Thoracic aorta (tissue), 2 donors: ENCODE measurements around the gene SRL. TPM values are rescaled to one million over a fixed set of nuclear protein-coding genes. Genes with fewer than 3 reads are reported as not detected.

Source experiments
- ATAC-seq: fragments of 150-250 bp; one replicate; pipeline ENCODE4 v1.8.0; 2017; ENCODE audit warnings: low read depth; ENCODE audit not compliant: insufficient number of reproducible peaks, low FRiP score
- DNase-seq: peaks from one replicate; pipeline ENCODE4 v3.0.0-alpha.2; 2020; ENCODE audit warnings: low spot score
- H3K27ac ChIP-seq, 2 donors: fragments of 200-600 bp; sonication (generic); 1 replicate in 1 of 2; 2 replicates in 1 of 2; pipeline ENCODE4 v1.5.1; 2016; ENCODE audit warnings: mild to moderate bottlenecking in 2 of 2, moderate library complexity in 2 of 2
- H3K27me3 ChIP-seq: fragments of 200-600 bp; sonication (generic); replicated peaks from 2 replicates; pipeline ENCODE4 v1.6.0; 2016; ENCODE audit warnings: mild to moderate bottlenecking; ENCODE audit not compliant: insufficient read depth
- H3K36me3 ChIP-seq: fragments of 200-600 bp; sonication (generic); one replicate; pipeline ENCODE4 v1.5.1; 2016
- H3K4me1 ChIP-seq, 2 donors: fragments of 200-600 bp; sonication (generic); 1 replicate in 1 of 2; 2 replicates in 1 of 2; pipeline versions ENCODE4 v1.5.1 to v1.6.0; 2016; ENCODE audit warnings: low read depth in 2 of 2, mild to moderate bottlenecking in 1 of 2; ENCODE audit not compliant: control insufficient read depth in 1 of 2
- H3K4me3 ChIP-seq: fragments of 200-600 bp; sonication (generic); 2 replicates; pipeline ENCODE4 v1.5.1; 2016; ENCODE audit warnings: mild to moderate bottlenecking
- H3K9me3 ChIP-seq: fragments of 200-600 bp; sonication (generic); 2 replicates; pipeline ENCODE4 v1.5.1; 2016
- total RNA-seq, 2 donors: library from RNA; depleted of rRNA; stranded (reverse); fragments of >200 nt; gene quantifications; one replicate each; pipeline versions ENCODE4 v1.1.0 to v1.2.3, GENCODE V29; 2016
- TF ChIP-seq, protein P1 (sequence below): fragments of 200-600 bp; sonication (generic); IDR thresholded peaks from one replicate; pipeline ENCODE4 v1.5.1; 2019; ENCODE audit warnings: antibody characterized with exemption

SRL gene
- total RNA-seq, 2 donors from 2014 or later = 0.68 to 1.1 TPM

DNA sequence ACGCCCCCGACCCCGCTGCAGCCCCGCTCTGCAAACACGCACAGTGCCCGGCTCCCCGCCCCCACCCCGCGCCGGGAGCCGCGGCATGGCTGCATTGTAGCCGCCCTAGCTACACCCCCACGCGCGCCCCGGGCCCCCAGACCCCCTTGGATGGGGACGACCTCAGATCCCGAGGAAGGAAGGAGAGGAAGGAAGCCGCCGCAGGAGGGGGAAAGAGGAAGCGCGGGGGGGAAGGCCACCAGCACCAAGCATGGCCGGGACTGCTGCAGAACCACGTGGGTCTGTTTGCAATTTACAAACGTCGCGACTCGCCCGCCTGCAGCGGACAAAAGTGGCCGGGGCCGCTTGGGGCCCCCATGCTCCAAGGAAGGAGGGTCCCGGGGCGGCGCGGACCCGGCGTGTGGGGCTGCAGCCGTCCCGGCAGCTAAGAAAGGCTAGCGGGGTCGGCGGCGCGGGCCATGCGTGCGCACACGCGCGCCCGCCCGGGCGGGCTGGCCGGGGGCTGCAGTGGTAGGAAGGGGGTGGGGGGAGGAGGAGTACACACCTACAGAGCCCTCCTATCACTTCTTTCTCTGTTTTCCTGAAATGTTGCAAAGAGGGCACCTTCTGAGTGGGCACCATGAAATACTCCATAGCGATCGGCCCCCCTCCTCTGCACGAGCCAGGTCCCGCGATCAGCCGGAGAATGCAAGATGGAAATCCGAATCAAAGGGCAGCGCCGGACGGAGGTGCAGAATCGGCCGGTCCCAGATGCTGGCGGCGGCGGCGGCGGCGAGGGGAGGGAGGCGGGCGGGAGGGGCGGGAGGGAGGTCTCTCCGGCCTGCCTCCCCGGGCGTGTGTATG, 30.5 kb upstream of the SRL start:
- no peak for DNase-seq
- peak overlapping the region; percentile 44 to 73 for H3K27ac ChIP-seq
- no peak for ATAC-seq
- no peaks in the 10 kb centered on the region for H3K27me3 ChIP-seq
- H3K4me1 ChIP-seq = peaks cover 5 to 13% of the 10 kb centered on the region in 2 donors
- H3K9me3 ChIP-seq = no peaks in the 10 kb centered on the region
- H3K4me3 ChIP-seq = peak overlapping the region; percentile 90
- no peaks in the 10 kb centered on the region for H3K36me3 ChIP-seq
- TF ChIP-seq, protein P1, sequence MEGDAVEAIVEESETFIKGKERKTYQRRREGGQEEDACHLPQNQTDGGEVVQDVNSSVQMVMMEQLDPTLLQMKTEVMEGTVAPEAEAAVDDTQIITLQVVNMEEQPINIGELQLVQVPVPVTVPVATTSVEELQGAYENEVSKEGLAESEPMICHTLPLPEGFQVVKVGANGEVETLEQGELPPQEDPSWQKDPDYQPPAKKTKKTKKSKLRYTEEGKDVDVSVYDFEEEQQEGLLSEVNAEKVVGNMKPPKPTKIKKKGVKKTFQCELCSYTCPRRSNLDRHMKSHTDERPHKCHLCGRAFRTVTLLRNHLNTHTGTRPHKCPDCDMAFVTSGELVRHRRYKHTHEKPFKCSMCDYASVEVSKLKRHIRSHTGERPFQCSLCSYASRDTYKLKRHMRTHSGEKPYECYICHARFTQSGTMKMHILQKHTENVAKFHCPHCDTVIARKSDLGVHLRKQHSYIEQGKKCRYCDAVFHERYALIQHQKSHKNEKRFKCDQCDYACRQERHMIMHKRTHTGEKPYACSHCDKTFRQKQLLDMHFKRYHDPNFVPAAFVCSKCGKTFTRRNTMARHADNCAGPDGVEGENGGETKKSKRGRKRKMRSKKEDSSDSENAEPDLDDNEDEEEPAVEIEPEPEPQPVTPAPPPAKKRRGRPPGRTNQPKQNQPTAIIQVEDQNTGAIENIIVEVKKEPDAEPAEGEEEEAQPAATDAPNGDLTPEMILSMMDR = no peak

DNA sequence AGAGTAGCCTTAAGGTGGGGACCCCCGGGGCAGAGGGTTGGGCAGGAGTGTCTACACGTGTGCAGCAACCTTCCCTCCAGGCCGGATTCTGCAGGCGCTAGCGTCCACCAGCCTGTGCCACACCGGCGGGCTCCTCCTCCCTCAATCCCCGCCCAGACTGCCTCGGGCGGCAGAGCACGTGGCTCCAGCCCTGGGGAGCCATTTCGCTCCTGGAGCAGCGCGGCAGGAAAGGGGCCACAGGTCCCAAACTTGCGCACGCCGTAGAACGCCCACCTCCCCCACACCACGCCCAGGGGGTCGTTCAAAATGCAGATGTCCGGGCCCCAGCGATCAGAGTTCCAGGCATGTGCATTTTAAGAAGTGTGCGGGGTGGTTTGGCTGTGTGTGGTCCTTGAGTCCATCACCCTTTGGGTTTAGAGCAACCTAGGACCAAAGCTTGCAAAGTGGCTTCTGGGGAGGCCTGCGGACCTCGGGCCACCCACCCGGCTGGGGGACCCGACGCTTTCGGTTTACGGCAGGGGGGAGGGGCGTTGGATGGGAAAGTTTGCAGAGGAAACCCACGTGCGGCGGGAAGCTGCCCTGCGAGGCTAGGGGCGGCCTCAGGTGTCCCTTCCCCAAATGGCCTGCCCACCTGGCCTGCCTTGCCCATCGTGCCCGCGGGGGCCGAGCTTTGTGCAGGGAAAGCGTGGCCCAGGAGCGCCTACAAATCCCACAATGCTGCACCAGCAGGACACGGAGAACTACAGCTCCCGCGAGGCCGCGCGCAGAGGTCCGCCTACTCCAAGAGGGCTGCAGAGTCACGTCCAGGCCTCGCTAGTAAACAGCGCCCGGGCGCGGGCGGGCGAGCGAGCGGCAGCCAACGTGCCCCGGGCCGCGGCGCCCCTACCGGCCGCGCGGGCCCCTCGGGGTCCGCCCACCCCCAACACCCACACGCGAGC, 29.6 kb upstream of the SRL start:
- H3K36me3 ChIP-seq = no peaks in the 10 kb centered on the region
- H3K27me3 ChIP-seq = no peaks in the 10 kb centered on the region
- TF ChIP-seq, protein P1 = no peak
- H3K4me1 ChIP-seq = peaks cover 5 to 13% of the 10 kb centered on the region in 2 donors
- H3K4me3 ChIP-seq = peak overlapping the region; percentile 90
- H3K27ac ChIP-seq = peak overlapping the region; percentile 44 to 73
- no peaks in the 10 kb centered on the region for H3K9me3 ChIP-seq
- ATAC-seq (peak; percentile 71), DNase-seq (peak; percentile 77)

DNA sequence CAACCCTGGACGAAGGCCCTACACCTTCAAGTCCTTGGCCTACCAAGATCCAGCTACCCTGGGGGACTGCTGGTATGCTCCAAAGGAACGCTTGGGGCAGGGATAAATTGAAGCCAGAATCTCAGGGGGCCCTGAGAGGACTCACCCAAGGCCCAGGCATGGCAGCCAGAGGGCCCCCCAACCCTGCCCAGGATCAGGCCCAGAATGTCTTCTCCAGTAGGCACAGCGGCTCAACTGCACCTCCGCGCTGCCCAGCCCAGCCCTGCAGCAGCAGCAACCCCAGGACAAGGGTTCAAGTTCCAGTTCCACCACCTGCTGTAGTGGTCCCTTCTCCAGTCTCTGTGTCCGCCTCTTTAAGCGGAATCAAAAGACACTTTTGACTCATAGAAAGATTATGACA, 28.7 kb upstream of the SRL start:
- H3K27me3 ChIP-seq = no peaks in the 10 kb centered on the region
- DNase-seq (no peak), ATAC-seq (no peak)
- peak overlapping the region; percentile 90 for H3K4me3 ChIP-seq
- no peaks in the 10 kb centered on the region for H3K36me3 ChIP-seq
- H3K9me3 ChIP-seq = no peaks in the 10 kb centered on the region
- TF ChIP-seq, protein P1 = no peak
- H3K27ac ChIP-seq = no peak overlapping the region
- peaks cover 5 to 13% of the 10 kb centered on the region in 2 donors for H3K4me1 ChIP-seq

DNA sequence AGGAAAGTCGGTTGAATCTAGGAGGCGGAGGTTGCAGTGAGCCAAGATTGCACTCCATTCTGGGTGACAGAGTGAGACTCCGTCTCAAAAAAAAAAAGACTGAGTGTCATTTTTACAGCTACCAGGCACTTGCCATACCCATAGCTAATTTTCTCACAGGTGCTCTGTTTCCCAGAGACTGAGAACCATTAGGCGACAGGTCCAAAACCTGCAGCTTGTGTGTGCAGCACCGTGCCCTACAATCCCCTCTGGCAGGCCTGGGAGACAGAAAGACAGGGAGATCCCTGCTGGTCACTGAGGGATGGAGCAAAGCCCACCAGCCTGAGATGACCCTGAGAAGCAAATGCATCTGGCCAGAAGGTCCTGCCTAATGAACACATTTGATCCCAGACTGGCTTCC, 28.2 kb upstream of the SRL start:
- TF ChIP-seq, protein P1 = no peak
- DNase-seq (no peak), ATAC-seq (no peak)

DNA sequence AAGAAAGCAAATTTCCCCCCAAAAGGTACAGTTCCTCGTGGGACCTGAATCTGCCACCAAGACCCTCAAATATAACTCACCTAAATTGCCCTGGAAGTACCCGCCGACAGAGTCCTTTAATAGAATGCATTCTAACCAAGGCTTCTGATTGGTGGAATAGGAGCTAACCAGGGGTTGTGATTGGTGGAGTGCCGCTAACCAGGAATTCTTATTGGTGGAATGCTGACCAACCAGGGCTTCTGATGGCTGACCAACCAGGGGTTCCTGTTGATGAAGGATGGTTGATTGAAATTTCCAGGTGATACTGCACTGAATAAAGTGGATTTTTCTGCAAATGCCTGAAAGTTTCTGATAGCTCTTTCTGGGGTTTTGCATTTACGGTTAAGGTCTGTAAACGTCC, 24.5 kb upstream of the SRL start:
- Histone ChIP-seq H3K9me3 (no peaks in the 10 kb centered on the region), H3K27me3 (no peaks in the 10 kb centered on the region), H3K27ac (no peak overlapping the region), H3K4me3 (no peak overlapping the region), H3K36me3 (peaks cover 5% of the 10 kb centered on the region), H3K4me1 (peaks cover 5 to 9% of the 10 kb centered on the region in 2 donors)
- DNase-seq (no peak), ATAC-seq (no peak)
- TF ChIP-seq, protein P1 = no peak

More for the DNA sequence above, 28.2 kb upstream of the SRL start:
- no peaks in the 10 kb centered on the region for H3K27me3 ChIP-seq
- H3K27ac ChIP-seq = no peak overlapping the region
- H3K36me3 ChIP-seq = no peaks in the 10 kb centered on the region
- no peak overlapping the region for H3K4me3 ChIP-seq
- H3K9me3 ChIP-seq = no peaks in the 10 kb centered on the region
- peaks cover 5 to 13% of the 10 kb centered on the region in 2 donors for H3K4me1 ChIP-seq
